NB4 (cell line): Measurements from ENCODE around the gene C7orf57.

Experiments used
- MYC ChIP-seq: IDR thresholded peaks from 2 replicates; pipeline ENCODE4 v1.6.1; 2011; ENCODE audit warnings: low read depth, low read length
- POLR2A ChIP-seq: IDR thresholded peaks from 2 replicates; pipeline ENCODE4 v1.6.1; 2011; ENCODE audit warnings: mild to moderate bottlenecking; ENCODE audit not compliant: insufficient read length; ENCODE audit errors: extremely low read depth
- TF ChIP-seq, protein P1 (sequence below): IDR thresholded peaks from one replicate; pipeline ENCODE4 v1.5.1; 2012; ENCODE audit warnings: low read depth, low read length
- TF ChIP-seq, protein P2 (sequence below): IDR thresholded peaks from 2 replicates; pipeline ENCODE4 v1.6.1; 2011; ENCODE audit warnings: low read depth, low read length

DNA sequence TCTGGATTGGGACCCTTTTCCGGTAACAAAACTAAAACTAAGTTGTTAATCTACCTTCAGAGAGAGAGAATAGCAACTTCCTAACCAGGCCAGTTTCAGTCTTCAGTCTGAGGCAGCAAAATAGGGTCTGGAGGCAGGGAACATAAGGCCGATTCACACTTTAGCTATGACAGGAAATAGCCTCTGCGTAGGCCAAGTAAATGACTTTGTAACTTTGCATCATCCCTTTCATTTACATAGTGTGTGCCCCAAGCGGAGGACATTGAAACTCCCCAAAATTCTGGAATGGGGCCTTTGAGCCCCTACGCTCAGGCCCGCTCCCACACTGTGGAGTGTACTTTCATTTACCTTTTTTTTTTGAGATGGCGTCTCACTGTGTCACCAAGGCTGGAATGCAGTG, 52.0 kb downstream of the C7orf57 start:
- TF ChIP-seq, protein P1, sequence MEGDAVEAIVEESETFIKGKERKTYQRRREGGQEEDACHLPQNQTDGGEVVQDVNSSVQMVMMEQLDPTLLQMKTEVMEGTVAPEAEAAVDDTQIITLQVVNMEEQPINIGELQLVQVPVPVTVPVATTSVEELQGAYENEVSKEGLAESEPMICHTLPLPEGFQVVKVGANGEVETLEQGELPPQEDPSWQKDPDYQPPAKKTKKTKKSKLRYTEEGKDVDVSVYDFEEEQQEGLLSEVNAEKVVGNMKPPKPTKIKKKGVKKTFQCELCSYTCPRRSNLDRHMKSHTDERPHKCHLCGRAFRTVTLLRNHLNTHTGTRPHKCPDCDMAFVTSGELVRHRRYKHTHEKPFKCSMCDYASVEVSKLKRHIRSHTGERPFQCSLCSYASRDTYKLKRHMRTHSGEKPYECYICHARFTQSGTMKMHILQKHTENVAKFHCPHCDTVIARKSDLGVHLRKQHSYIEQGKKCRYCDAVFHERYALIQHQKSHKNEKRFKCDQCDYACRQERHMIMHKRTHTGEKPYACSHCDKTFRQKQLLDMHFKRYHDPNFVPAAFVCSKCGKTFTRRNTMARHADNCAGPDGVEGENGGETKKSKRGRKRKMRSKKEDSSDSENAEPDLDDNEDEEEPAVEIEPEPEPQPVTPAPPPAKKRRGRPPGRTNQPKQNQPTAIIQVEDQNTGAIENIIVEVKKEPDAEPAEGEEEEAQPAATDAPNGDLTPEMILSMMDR = no peak
- TF ChIP-seq, protein P2, sequence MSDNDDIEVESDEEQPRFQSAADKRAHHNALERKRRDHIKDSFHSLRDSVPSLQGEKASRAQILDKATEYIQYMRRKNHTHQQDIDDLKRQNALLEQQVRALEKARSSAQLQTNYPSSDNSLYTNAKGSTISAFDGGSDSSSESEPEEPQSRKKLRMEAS = no peak; the same call in 1 of the 2 replicates
- TF ChIP-seq POLR2A (no peak), MYC (no peak)
